Measurements from ENCODE around the gene DDT.
"Not testable (repeated sequence)": the region's sequence is repeated elsewhere in the genome, so short reads cannot be mapped to it uniquely, and the experiment has no call there.

DDT gene

DNA sequence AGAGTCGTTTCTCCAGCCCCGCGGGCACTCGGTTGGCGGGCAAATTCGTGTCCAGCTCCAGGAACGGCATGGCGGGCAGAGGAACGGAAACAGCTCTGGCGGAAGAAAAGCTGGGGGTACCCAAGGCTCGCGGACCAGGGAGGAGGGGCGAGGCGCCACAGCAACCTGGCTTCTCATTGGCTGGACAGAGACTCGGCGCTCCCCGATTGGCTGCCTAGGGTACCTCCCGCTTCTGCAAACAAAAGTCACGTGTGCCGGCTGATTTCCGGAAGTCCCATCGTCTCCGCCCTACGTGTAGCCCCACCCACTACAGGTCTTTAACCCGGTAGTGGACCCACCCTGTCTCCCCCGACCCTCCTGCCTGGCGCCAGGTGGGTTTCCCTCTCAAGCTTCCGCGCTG lies at the start of gene DDT:
DDT (minus strand) TSS at position 97 of the 400 bp plus-strand sequence; CDS start at position 70, 27 bp downstream.
- DNase-seq (ENCODE audit: low spot score) = not testable (repeated sequence)

DNA sequence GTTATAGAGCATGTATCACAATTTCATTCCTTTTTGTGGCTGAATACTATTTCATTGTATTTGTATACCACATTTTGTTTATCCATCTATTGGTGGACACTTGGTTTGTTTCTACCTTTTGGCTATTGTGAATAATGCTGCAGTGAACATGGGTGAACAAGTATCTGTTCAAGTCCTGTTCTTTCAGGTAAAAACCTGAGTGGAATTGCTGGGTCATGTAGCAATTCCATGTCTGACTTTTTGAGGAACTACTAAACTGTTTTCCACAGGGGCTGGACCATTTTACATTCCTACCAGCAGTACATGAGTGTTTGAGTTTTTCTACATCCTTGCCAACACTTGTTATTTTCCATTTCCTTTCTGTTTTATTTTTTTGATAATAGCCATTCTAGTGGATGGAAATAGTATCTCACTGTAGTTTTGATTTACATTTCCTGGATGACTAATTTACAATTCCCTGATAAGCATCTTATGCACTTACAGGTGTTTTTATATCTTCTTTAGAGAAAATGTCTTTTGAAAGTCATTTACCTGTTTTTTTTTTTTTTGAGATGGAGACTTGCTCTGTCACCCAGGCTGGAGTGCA lies 49.1 kb upstream of the DDT start:
- DNase-seq (ENCODE audit: low spot score) = no peak

DNA sequence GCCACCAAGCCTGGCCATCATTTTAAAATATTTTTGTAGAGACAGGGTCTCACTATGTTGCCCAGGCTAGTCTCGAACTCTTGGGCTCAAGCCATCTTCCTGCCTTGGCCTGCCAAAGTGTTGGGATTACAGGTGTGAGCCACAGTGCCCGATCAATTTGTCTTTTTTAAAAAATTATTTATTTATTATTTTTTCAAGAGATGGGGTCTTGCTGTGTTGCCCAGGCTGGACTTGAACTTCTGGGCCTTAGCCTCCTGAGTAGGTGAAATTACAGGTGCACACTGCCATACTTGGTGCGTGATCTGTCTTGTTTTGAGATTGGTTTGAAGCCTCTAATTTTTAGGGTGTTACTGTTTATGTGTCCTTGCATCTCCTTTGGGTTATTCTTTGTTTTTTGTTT lies 47.1 kb upstream of the DDT start:
- no peak for DNase-seq (ENCODE audit: low spot score)

DNA sequence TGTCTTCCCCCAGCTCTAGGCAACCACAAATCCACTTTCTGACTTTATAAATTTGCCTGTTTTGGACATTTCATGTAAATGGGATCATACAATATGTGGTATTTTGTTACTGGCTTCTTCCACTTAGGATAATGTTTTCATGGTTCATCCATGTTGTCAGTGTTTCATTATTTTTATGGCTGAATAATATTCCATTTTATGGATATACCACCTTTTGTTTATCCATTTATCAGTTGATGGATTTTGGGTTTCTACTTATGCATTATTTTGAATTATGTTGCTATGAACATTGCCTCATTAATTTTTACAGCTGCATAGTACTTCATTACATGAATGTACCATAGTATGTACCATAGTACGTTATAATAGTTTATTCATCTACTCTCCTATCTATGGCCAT lies 41.9 kb upstream of the DDT start:
- DNase-seq (ENCODE audit: low spot score) = no peak

DNA sequence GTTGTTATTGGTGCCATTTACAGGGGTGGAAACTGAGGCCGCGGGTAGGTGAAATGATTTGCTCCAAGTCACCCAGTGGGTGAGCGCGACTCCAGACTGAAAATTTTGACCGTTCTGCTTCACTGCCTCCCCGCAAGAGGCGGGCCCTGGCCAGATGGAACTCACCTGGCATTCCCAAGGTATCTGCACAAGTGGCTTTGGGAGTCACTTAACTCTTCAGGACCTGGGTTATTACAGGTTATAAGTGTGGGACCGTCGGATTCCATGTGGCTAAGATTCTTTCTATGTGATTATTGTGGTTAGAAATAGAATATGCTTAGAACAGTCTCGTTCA lies 37.5 kb upstream of the DDT start:
- DNase-seq (ENCODE audit: low spot score) = no peak

DNA sequence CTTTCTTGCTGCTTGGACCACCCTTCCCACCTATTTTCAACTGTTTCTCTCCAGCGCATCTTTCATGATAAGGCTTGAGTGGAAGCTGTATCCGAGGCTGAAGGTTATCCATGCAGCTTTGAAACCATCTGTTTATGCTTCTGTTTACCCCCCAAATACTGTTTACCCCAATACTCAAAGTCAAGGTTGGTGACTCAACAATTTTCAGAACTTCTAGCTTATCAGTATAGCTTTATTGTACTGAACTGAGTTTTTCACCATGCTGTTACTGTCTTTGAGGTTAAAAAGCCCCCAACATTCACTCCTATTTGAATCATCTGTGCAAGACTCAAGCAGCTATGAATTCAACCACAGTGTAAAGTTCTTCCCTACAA lies 35.8 kb upstream of the DDT start:
- DNase-seq (ENCODE audit: low spot score) = no peak

DNA sequence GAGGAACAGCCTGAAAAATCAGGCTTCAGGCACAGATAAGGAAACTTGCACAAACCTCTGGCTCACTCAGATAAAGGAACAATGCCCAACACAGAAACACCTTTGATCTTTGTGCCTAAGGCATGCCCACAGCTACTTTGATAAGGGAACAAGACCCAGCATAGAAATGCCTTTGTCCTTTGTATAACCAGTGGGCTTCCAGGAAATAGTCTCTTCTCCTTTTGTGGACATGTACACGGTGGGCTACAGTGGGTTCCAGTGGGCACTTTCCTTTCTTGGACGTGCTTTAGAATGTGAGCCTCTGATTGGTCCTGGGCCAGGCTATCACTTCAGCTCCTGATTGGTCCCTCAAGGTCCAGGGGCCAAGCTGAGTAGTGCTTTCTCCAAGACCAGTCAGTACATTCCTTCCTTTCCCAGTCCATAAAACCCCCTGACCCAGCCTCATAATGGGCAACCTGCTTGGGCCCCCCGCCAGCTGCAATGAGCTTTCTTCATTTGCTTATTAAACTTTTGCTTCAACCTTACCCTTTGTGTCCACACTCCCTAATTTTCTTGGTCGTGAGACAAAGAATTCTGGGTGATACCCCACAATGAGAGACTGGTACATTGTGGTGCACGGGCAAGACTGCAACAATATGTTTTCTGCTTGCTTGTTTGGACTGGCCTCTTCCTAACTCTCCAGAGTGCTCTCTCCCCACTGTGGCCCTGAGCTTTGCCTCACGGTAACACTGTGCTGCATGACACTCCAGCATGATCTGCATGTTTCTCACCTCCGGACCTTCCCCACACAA lies 35.2 kb upstream of the DDT start:
- no peak for DNase-seq (ENCODE audit: low spot score)

DNA sequence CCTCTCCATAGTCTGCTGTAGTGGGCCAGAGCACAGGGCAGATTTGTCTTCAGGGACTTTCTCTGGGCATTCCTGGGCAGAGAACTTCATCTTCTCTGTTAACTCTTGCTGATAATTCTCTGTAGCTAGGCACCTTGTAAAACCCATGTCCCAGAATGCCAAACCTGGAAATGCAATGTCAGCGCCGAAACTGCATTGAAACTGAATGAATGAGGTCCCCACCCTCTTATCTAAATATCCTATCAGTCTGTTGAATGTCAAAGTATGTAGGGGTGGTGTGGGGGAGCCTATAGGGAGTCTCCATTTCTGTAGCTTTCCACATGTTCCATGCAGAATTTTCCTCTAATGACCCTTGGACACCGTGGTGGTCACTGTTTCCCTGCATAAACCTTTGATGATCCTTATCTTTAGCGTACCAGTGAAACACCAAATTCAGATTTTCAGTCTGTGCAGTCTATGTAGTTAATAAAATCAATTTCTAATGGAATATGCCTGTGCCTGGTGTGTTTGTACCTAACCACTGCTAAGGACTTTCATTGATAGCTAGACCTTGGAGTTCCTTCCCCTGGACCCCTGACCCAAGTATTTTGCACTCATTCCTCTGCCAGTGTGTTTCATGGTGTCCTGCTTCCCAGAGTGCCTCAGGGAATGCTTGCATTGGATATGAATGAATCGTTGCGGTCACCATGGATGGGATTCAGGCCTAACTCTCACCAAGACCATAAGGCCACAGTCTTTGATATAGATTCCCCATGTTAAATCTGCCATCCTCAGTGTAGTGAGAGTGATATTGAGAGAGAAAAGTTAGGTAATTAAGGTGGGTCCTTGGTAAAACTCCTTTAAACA lies 34.4 kb upstream of the DDT start:
- no peak for DNase-seq (ENCODE audit: low spot score)

DNA sequence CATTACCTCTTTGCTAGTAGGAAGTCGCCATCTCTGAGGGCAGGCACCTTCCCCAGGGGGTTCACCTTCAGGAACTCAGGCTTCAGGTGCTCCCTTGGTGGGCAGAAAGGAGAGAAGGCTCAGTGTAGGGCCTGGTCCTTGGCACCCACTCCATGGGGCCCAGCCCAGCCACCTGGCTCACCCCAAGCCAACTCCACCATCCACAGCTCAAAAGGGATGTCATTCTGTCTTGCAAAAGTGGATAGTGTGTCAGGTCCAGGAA lies 33.7 kb upstream of the DDT start:
- no peak for DNase-seq (ENCODE audit: low spot score)

DNA sequence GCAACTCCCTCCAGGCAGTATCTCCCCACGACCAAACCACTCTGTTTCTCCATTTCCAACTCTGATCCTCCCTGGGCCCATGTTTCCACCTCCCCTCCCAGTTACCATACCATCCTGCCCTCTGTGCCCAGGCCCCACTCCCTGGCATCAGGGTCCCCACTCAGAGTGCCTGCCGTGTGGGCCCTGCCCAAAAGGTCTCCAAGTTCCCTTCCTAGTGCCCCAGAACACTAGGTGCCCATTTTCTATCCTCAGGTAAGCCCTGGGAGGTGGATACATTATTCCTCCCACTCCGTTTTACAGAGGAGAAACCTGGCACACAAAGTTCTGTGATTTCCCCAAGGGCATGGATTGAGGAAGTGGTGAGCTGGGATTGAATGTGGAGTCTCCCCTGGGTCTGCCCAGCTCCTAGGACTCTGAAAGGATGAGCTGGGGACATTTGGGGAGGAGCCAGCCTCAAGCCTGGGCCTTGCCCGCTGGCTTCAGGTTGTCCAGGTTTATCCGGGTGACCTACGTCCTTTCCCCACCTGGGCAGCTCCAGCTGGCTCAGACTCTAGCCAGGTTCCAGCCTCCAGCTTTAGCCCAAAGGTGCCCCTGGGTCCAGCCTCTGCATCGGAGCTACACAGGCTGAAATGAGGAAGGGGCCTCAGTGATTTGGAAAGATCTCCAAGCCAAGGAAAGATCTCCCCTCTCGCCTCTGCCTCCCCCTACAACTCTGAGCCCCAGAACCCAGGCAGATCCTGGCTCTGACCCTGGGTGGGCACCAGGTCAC lies 33.2 kb upstream of the DDT start:
- no peak for DNase-seq (ENCODE audit: low spot score)

DNA sequence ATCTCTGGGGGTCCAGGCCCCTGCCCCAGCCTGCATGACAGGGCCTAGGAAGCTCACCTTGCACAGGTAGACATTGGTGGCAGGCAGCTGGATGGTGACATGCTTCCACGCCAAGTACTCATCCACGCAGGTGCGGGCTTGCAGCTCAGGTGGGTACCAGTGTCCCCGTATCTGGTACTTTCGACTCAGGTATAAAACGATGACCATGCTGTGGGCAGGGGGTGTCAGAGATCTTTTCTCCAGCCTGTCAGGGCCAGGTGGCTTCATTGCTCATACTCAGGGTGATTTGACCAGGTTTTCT lies 32.6 kb upstream of the DDT start:
- no peak for DNase-seq (ENCODE audit: low spot score)

DNA sequence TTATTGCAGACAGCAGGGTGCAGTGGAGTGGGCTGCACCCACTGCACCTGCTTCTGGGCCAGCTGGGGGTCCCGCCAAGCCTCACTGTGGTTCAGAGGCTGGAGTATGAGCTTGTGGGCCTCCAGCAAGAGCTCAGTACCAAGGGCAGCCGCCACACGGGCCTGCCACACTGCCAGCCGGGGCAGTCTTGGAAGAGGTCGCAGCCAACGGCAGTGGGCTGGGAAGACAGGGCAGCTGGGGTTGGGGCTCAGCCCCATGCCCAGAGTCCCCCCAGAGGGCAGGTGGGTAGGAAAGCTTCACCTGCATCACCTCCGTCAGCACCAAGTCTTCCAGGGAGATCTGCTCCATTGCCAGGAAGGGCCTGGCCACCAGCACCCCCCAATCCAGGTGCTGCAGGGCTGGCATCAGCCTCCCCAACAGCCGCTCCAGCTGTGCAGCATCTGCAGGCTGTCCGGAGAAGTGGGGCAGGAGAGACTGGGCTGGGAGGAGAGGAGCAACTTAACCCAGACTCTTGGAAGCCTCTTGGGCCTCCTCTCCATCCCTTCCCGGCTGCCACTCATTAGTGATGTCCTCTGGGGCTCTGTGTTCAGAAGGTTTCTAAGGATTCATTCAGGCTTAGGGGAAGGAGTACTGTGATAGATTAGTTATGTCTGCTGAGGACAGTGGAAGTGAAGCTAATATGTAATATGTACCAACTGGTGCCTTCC lies 32.1 kb upstream of the DDT start:
- no peak for DNase-seq (ENCODE audit: low spot score)

DNA sequence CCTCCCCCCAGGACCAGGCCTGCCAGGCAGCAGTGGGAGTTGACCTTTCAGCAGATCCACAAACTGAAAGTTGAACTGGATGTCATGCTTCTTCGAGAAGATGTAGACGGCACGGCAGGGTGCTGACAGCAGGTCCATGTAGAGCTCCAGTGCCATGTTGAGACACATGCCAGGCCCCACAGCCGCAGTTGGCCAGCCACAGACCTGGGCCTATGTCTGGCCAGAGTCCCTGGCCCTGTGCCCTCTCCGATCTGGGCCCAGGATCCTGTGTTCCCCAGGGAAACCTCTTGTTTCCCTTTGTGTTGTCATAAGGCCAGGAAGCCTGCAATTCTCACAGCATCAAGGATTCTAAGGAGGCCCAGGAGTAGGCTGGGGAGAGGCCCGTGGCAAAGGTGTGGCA lies 31.0 kb upstream of the DDT start, which contains the start of gene GSTT4:
GSTT4 (minus strand) TSS at position 253 of the 400 bp plus-strand sequence; CDS start at position 156, 97 bp downstream.
- no peak for DNase-seq (ENCODE audit: low spot score)

DNA sequence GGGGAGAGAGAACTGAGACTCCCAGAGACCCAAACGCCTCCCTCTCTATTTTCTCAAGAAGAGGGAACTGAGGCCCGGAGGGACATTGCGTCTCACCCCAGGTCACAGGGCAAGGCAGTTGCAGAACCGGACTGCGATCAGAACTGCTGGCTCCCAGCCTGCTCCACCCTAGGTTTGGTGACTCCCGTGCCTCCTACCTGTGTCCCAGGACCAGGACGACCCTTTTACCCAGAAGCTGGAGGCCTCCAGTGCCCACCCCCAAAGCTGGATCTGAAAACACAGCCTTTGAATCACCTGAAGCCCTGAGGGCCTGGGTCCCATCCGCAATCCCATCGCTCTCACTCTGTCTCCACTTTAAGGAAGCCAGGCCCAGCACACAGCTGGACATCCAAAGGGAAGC lies 29.6 kb upstream of the DDT start:
- DNase-seq (ENCODE audit: low spot score) = no peak

DNA sequence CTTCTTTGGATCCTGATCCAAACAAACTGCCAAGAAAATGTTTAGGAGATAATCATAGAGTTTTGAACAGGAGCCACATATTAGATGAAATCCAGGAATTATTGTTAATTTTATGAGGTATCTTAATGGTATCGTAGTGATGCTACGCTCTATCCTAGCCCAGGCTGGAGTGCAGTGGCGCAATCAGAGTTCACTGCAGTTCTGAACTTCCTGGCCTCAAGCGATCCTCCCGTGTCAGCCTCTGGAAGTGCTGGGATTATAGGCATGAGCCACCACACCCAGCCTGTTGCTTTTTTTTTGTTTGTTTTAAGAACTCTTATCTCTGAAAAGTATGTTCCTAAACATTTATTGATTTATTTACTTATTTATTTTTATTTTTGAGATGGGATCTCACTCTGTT lies 28.6 kb upstream of the DDT start:
- DNase-seq (ENCODE audit: low spot score) = no peak

DNA sequence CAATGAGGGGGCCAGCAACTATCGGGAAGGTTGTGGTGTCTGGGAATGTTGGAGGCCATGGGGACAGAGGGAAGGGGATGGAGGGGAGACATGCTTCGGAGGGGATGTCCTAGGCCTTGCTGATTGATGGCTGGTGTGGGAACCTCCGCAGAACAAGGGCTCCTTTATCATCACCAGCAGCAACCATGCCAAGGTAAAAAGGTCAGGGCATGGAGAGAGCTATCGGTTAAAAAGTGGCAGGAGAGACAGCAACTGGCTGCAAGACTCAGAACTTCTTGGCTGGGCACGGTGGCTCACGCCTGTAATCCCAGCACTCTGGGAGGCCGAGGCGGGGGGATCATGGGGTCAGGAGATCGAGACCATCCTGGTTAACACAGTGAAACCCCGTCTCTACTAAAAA lies 28.0 kb upstream of the DDT start:
- DNase-seq (ENCODE audit: low spot score) = no peak

DNA sequence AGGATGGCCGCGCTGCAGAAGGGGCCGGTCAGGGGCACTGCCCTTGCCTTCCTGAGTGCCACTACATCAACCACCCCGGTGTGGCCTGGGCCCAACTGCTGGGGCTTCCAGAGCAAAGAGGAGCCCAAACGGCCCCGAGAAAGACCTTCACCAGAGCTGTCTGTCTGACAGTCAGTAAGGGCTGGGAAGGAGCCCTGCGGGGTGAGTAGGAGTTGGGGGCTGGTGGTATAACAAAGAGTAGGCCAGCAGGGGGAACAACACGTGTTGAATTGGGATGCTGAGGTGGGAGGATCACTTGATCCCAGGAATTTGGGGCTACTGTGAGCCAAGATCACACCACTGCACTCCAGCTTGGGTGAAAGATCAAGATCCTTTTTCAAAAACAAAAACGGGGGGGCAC lies 27.1 kb upstream of the DDT start:
- DNase-seq (ENCODE audit: low spot score) = no peak

DNA sequence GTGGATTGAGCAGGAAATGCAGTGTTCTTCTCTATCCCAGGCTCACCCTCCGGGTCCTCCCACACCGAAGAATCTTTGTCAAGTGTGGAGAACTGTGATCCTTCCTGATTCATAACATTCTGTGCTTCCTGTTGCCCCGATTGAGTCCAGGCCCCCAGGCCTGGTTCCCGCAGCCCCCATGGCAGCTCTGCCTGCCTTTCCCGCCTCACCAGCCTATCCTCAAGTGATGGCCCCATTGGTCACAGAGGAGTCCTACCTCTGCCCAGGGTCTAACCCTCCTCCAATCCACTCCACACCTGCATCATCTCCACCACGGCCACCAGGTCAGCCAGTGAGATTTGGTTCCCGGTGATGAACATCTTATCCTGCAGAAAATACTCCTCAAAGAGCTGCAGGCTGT lies 25.5 kb upstream of the DDT start:
- not testable (repeated sequence) for DNase-seq (ENCODE audit: low spot score)

DNA sequence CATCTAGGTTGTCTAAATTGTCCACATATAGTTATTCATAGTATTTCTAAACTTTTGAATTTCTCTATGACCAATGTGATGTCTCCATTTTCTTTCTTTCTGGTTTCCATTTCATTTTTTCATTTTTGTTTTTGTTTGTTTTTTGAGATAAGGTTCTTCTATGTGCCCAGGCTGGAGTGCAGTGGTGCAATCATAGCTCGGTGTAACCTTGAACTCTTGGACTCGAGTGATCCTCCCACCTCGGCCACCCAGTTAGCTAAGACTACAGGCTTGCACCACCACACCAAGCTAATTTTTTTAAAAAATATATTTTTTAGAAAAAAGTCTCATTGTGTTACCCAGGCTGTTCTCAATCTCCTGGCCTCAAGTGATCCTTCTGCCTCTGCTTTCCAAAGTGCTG lies 22.9 kb upstream of the DDT start:
- DNase-seq (ENCODE audit: low spot score) = no peak

DNA sequence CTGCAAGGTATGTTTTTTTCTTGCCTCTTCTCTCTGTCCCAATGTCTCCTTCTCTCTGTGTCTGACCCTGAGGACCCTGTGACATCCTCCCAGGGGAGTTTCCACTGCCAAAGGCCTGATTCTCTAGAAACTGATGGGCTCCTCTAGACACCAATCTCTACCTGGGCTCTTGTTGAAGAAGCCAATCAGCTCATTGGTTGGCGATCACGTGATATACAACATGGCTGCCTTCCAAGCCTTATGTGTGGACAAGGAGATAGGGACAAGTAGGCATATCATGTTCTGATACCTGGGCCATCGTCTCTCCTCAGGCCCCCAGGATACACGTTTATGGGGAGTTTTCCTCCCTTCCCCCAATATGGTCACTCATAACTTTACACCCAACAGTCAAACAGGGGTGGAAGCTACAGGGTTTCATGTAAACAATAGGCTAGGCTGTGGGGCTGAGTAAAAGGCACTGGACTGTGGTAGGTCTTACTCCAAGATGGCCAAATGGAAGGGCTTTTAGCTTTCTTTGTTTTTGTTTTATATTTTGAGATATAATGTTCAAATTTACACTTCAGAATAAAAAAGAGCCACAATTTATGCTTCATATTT lies 19.4 kb upstream of the DDT start:
- DNase-seq (ENCODE audit: low spot score) = not testable (repeated sequence)

DNA sequence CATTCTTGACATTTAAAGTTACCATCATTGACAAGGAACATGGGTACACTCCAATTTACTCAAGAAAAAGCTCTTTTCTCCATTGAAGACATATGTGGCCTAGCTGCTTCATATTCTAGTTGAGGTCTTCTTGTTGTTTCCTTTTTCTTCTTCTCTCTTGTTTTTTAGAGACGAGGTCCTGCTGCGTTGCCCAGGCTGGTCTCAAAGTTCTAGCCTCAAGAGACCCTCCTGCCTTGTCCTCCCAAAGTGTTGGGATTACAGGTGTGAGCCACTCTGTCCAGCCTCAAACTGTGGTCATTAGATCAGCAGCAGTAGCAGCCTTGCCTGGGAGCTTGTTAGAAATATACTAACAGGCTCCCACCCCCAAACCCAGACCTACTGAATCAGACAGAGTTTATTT lies 18.8 kb upstream of the DDT start:
- DNase-seq (ENCODE audit: low spot score) = not testable (repeated sequence)
